GM18517 (cell line): ENCODE data around the gene RAB6C.
"Not testable (repeated sequence)": the region's sequence is repeated elsewhere in the genome, so short reads cannot be mapped to it uniquely, and the experiment has no call there.

Experiments
- ATAC-seq: cut with Tn5 transposase; IDR thresholded peaks from one replicate; pipeline ENCODE4 v1.9.1; 2021; ENCODE audit warnings: mild to moderate bottlenecking, moderate library complexity; ENCODE audit not compliant: unreplicated experiment

Gene RAB6C

DNA sequence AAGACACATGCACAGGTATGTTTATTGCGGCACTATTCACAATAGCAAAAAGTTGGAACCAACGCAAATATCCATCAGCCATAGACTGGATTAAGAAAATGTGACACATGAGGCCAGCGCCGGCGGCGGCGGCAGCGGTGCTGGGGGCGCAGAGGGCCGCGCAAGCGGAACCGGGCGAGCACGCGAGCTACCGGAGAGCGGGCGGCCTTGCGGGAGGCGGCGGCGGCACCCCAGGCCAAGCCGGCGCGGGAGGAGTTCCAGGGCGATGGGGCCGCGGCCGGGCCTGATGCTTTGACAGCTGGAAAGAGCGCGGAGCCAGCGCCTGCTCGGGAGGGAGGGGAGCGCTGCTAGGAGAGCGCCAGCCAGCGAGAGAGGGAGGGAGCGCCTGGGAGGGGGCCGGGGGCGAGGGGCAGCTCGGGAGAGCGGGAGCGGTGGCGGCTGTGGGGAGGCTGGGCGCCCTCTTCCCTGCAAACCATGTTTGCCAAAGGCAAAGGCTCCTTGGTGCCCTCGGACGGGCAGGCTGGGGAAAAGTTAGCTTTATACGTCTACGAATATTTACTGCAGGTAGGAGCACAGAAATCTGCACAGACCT, 13.0 kb downstream of the RAB6C start:
- ATAC-seq: not testable (repeated sequence)

DNA sequence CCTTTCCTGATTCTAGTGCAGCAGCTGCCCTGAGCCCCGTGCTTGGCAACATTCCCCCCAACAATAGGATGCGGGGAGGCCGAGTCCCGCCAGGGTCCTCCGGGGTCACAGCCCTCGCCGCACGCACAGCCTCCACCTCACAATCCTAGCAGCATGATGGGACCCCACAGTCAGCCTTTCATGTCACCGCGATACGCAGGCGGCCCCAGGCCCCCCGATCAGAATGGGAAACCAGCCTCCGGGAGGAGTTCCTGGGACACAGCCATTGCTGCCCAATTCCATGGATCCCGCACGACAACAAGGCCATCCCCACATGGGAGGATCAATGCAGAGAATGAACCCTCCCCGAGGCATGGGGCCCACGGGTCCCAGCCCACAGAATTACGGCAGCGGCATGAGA, 13.7 kb downstream of the RAB6C start:
- not testable (repeated sequence) for ATAC-seq

DNA sequence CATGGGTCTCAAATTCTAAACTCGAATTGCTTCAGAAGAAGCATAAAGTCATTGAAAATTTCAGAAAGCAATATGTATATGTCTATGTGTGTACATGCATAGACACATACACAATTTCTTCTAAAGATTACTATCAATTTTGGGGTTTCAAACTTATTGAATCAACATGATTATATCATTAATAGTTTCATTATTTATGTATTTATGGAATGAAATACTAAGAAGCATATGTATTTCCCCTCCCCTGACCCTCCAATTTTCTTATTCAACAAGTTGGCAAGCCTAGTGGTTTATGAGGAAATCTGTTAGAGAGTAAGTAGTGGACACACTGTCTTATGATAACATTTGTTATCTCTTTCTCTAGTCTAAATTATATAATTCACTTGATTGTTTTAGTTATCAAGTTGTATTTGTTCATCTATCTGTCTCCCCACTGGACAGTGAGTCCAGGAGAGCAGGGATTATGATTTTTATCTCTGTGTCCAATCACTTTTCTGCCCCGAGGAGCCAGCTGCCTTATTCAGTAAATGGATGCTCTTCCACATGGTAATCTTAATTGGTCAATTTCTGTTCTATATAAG, 17.3 kb downstream of the RAB6C start:
- ATAC-seq: not testable (repeated sequence)

DNA sequence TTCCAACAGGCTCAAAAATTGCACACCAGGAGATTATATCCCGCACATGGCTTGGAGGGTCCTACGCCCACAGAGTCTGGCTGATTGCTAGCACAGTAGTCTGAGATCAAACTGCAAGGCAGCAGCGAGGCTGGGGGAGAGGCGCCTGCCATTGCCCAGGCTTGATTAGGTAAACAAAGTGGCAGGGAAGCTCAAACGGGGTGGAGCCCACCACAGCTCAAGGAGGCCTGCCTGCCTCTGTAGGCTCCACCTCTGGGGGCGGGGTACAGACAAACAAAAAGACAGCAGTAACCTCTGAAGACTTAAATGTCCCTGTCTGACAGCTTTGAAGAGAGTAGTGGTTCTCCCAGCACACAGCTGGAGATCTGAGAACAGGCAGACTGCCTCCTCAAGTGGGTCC, 19.3 kb downstream of the RAB6C start:
- ATAC-seq: not testable (repeated sequence)

DNA sequence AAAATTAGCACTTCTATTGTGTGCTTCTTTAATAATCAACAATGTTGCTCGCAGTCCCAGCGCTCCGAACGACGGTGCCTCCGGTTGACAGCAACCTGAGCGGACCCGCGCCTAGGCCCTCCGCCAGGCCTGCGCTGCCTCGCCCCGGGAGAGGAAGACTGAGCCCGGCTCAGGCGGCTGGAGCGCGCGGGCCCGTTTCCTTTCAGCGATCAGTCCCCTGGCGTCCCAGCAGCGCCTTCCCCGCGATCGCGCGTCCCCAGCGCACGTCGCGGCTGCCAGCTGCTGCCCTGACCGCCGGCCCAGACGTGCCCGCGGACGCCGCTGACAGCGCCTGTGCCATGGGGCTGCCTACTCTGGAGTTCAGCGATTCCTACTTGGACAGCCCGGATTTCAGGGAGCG, 26.4 kb downstream of the RAB6C start:
- ATAC-seq: not testable (repeated sequence)

DNA sequence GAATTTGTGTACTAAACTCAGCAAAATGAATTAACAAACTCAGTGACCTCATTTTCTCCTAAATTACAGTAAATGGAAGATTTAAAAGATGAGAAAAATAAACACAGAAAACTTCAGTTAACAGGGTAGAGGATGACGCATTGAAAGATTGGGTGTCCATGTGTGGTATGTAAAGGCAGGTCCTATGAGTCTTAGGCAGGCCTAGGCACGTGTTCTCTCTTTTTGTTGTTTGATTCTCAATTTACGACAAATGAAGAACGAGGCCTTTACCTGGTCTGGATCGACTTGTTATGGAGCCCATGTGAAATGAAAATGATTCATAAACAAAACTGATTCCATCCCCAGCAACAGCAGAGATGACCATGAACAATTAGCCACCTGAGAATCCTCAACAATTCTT, 37.2 kb downstream of the RAB6C start:
- not testable (repeated sequence) for ATAC-seq

DNA sequence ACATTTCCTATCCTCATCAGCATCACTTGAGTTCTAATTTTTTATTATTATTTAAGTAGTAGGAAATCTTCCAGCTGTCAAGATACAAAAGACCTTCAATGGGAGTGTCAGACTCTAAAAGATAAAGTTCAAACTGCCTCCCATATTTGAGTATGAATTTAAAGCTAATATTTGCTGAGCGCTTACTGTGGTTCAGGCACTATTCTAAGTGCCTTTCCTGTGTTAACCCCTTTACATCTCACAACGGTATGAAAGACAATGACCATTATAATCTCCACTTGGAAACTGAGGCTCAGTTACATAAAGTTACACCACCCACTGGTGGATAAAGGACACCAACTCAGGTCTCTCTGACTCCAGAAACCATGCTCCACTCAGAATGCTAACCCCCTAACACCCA, 39.9 kb downstream of the RAB6C start:
- no peak for ATAC-seq

DNA sequence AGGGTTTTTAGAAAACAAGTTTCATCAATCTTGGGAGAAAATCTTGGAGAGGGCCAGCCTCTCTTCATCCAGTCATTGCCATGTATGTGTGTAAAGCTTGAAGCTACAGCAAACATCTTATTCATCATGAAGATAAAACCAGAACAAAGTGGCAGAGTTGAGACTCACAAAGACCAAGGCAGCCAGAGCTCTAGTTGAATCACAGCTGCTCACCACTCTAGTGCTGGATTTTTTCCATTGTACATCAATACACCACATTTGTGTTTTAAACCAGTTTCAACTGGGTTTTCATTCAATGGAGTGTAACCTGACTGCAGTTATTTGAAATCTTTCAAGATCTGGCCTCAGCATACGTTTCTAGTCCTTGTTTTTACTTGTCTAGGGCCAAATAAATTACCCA, 40.6 kb downstream of the RAB6C start:
- ATAC-seq: not testable (repeated sequence)

DNA sequence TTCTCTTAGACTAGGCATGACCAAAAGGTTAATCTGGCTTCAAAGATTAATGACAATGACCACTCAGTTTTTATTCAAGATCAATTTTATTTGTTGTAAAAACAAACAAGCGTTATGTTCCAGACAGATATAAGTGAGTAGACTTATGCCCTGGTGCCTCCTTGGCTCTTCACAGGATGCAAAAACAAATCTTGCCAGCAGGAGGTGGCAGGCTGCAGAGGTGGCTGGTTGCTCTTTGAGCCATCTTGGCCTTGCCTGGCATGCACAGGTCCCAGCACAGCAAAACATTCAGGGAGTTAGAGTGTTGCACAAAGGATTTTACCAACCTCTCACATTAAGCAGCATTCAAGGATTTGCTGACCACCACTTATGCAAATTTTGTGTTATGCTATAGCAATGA, 46.5 kb downstream of the RAB6C start:
- ATAC-seq: not testable (repeated sequence)
